ENCODE data around the gene OTUD7B. TPM values are rescaled to one million over a fixed set of nuclear protein-coding genes. Genes with fewer than 3 reads are reported as not detected.
"Not testable (repeated sequence)": the region's sequence is repeated elsewhere in the genome, so short reads cannot be mapped to it uniquely, and the experiment has no call there.

Gene OTUD7B
- total RNA-seq, 4 donors from 2014 or later: 12.4 to 22.0 (median 19.5) TPM

DNA sequence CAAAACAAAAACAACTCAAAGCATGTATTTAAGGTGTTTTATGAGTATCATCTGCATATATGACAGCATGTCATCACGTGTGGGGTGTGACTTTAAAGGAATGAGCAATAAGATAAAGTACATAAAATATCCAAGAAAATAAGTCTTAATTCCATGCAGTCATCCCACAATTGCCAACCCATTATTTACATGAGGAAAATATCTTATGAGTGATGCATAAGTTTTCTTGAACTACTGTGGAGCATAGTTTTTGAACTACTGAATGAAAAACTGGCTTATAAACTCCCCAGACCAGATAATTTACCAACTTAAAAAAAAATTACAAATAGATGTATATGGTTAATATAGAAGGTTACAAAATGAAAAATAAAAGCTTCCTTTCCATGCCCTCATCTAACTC lies 44.1 kb downstream of the OTUD7B start:
- TF ChIP-seq POLR2A (IDR thresholded peaks at IDR 0.05): no peak
- TF ChIP-seq, protein P1, sequence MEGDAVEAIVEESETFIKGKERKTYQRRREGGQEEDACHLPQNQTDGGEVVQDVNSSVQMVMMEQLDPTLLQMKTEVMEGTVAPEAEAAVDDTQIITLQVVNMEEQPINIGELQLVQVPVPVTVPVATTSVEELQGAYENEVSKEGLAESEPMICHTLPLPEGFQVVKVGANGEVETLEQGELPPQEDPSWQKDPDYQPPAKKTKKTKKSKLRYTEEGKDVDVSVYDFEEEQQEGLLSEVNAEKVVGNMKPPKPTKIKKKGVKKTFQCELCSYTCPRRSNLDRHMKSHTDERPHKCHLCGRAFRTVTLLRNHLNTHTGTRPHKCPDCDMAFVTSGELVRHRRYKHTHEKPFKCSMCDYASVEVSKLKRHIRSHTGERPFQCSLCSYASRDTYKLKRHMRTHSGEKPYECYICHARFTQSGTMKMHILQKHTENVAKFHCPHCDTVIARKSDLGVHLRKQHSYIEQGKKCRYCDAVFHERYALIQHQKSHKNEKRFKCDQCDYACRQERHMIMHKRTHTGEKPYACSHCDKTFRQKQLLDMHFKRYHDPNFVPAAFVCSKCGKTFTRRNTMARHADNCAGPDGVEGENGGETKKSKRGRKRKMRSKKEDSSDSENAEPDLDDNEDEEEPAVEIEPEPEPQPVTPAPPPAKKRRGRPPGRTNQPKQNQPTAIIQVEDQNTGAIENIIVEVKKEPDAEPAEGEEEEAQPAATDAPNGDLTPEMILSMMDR (IDR thresholded peaks at IDR 0.05): no peak
- H3K27ac ChIP-seq: no peak overlapping the region

DNA sequence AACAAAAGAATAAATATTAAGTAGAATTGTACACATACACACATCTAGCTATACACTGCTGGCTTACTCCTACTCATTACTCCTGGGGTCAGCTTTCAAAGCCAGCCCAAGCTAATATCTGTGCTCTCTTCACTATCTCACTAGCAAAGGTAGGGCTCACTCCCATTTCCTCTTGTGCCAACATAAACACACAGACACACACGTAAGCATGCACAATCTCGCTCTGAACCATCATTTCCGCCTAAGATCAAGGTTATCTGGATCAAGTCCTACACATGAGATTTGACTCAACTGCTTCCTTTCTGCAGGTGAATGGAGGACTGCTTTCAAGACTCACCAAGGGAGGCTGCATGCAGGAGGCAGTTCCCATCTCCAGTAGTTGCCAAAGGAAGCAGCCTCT lies 45.1 kb downstream of the OTUD7B start:
- Histone ChIP-seq H3K36me3 (peaks cover 0 to 75% (median 0%) of the 10 kb centered on the region in 3 donors), H3K27me3 (no peaks in the 10 kb centered on the region), H3K27ac (no peak overlapping the region), H3K4me1 (peaks cover 0 to 9% (median 0%) of the 10 kb centered on the region in 4 donors), H3K4me3 (no peak overlapping the region), H3K9me3 (no peaks in the 10 kb centered on the region)
- TF ChIP-seq, protein P1 (IDR thresholded peaks at IDR 0.05): no peak
- TF ChIP-seq POLR2A (IDR thresholded peaks at IDR 0.05): no peak
- no peak for DNase-seq

More for the DNA sequence above, 44.1 kb downstream of the OTUD7B start:
- no peak for DNase-seq
- peaks cover 0 to 9% (median 0%) of the 10 kb centered on the region in 4 donors for H3K4me1 ChIP-seq
- H3K9me3 ChIP-seq: no peaks in the 10 kb centered on the region
- no peaks in the 10 kb centered on the region for H3K27me3 ChIP-seq
- H3K4me3 ChIP-seq: no peak overlapping the region
- peaks cover 0 to 80% (median 0%) of the 10 kb centered on the region in 3 donors for H3K36me3 ChIP-seq

DNA sequence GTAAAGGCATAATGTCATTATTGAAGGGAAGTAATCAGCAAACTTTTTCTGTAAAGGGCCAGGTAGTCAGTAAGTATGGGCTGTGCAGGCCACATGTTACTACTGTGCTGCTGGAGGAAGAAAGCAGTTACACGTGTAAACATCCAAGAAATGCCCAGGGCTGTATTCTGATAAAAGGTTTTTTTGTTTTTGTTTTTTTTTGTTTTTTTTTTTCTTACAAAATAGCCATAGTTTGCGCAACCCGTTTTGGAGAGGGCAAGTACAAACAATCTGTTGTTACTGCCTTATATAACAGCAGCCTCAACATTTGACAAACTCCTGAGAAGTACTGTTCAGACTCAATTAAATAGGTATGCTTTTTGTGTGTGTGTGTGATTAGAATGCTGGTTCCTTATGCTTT lies 47.2 kb downstream of the OTUD7B start:
- Histone ChIP-seq H3K4me1 (peaks cover 0 to 9% (median 0%) of the 10 kb centered on the region in 4 donors), H3K4me3 (no peak overlapping the region), H3K36me3 (peaks cover 0 to 72% (median 0%) of the 10 kb centered on the region in 3 donors), H3K27me3 (no peaks in the 10 kb centered on the region), H3K9me3 (no peaks in the 10 kb centered on the region), H3K27ac (no peak overlapping the region)
- TF ChIP-seq, protein P1 (IDR thresholded peaks at IDR 0.05): no peak
- no peak for TF ChIP-seq POLR2A (IDR thresholded peaks at IDR 0.05)
- DNase-seq: no peak

DNA sequence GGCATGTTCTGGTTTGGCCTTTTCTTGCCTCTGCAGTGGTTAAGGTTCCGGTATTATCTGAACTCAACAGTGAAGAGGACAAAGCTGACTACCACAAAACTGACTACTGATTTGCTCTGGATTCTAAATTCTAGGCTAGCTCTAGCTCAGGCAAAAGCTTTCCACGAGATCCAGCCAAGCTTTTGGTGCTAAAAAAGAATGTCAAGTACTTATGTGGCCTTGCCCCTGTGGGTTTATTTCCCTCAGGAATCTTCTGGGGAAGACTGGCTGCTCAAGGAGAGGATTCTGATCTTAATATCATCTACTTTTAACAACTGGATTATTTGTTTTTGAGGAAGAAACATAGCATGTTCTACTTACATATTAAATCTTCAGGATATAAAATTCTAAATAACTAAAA lies 47.8 kb downstream of the OTUD7B start:
- Histone ChIP-seq H3K27me3 (no peaks in the 10 kb centered on the region), H3K4me1 (peaks cover 0 to 9% (median 0%) of the 10 kb centered on the region in 4 donors), H3K27ac (peak overlapping the region in 2 of 4 donors; percentile 13 to 50), H3K4me3 (no peak overlapping the region), H3K9me3 (no peaks in the 10 kb centered on the region), H3K36me3 (peaks cover 0 to 73% (median 0%) of the 10 kb centered on the region in 3 donors)
- TF ChIP-seq, protein P1 (IDR thresholded peaks at IDR 0.05): no peak
- no peak for TF ChIP-seq POLR2A (IDR thresholded peaks at IDR 0.05)
- no peak for DNase-seq

DNA sequence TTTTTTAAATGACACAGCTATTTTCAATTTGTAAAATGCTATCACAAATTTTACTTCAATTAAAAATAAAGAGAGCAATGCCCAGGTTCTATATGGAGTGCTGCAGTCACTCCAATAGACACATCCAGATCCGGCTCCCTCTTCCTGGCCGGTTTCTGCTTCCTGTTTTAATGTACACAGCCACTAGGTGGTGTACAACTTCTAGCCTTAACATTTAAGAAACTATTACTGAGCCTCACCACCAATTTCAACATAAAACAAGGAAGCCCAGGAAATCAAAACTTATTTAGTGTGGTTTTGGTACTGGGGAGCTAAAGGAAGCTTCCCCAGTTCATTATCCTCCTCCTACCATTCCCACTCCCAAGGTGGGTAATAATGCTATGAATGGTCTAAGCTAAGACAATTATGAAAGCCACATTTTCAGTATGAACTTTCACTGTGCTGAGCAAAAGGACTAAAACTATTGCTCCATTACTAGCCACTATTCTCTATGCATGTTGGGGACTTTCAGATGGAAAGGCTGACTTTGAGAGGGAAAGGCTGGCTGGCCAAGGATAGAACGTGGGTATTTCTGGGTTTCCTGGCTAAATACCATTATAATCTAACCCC lies 48.4 kb downstream of the OTUD7B start:
- peak overlapping the region in 2 of 4 donors; percentile 13 to 50 for H3K27ac ChIP-seq
- no peak for TF ChIP-seq POLR2A (IDR thresholded peaks at IDR 0.05)
- TF ChIP-seq, protein P1 (IDR thresholded peaks at IDR 0.05): peak; percentile 46 to 94 (median 86)
- no peak overlapping the region for H3K4me3 ChIP-seq
- no peaks in the 10 kb centered on the region for H3K9me3 ChIP-seq
- H3K36me3 ChIP-seq: peaks cover 0 to 72% (median 0%) of the 10 kb centered on the region in 3 donors
- peaks cover 0 to 9% (median 0%) of the 10 kb centered on the region in 4 donors for H3K4me1 ChIP-seq
- peak in 2 of 3 donors; percentile 31 to 75 for DNase-seq
- H3K27me3 ChIP-seq: no peaks in the 10 kb centered on the region

DNA sequence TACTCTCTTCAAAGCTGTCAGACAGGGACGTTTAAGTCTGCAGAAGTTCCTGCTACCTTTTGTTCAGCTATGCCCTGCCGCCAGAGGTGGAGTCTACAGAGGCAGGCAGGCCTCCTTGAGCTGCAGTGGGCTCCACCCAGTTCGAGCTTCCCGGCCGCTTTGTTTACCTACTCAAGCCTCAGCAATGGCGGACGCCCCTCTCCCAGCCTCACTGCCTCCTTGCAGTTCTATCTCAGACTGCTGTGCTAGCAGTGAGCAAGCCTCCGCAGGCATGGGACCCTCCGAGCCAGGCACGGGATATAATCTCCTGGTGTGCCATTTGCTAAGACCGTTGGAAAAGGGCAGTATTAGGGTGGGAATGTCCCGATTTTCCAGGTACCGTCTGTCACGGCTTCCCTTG lies 53.0 kb downstream of the OTUD7B start:
- not testable (repeated sequence) for H3K9me3 ChIP-seq, H3K4me3 ChIP-seq, H3K27me3 ChIP-seq, H3K4me1 ChIP-seq, H3K27ac ChIP-seq, DNase-seq
- H3K36me3 ChIP-seq: peaks cover 0 to 34% (median 0%) of the 10 kb centered on the region in 3 donors
